Natural killer cell (primary cell): Measurements from ENCODE around the gene GID8. TPM values are rescaled to one million over a fixed set of nuclear protein-coding genes. Genes with fewer than 3 reads are reported as not detected.

Experiments
- ATAC-seq, 3 donors: fragments of 150-1000 bp in 2 of 3; fragments of 200-7000 bp in 1 of 3; cut with Tn5 transposase; 1 replicate in 1 of 3; 2 replicates in 2 of 3; pipeline ENCODE4 v1.10.0; 2021; ENCODE audit warnings: mild to moderate bottlenecking in 2 of 3, moderate library complexity in 2 of 3
- DNase-seq, 2 donors: peaks; one replicate each; pipeline versions ENCODE4 v3.0.0 to v3.0.0-alpha.2; 2013 to 2021; ENCODE audit warnings: mixed read lengths in 1 of 2
- H3K27ac ChIP-seq: one replicate; pipeline ENCODE4 v1.5.1; 2013; ENCODE audit warnings: mild to moderate bottlenecking, low read length
- H3K27me3 ChIP-seq: one replicate; pipeline ENCODE4 v1.6.1; 2013; ENCODE audit warnings: low read length; ENCODE audit not compliant: control insufficient read depth, insufficient read depth
- H3K36me3 ChIP-seq: one replicate; pipeline ENCODE4 v1.6.1; 2013; ENCODE audit warnings: low read length; ENCODE audit not compliant: control insufficient read depth, insufficient read depth
- H3K4me1 ChIP-seq: one replicate; pipeline ENCODE4 v1.6.1; 2013; ENCODE audit warnings: low read length; ENCODE audit not compliant: control insufficient read depth, insufficient read depth
- H3K4me3 ChIP-seq: one replicate; pipeline ENCODE4 v1.5.1; 2013; ENCODE audit warnings: low read length
- H3K9me3 ChIP-seq: one replicate; pipeline ENCODE4 v1.6.1; 2013; ENCODE audit warnings: low read length; ENCODE audit not compliant: control insufficient read depth, insufficient read depth
- H3K27ac Mint-ChIP-seq, 2 donors: one replicate each; pipeline ENCODE4 v1.8.0; 2022; ENCODE audit warnings: mild to moderate bottlenecking in 2 of 2, mixed read lengths in 2 of 2, moderate library complexity in 1 of 2
- H3K27me3 Mint-ChIP-seq, 2 donors: one replicate each; pipeline ENCODE4 v1.8.0; 2022; ENCODE audit warnings: low read depth in 2 of 2, mixed read lengths in 2 of 2
- H3K36me3 Mint-ChIP-seq: one replicate; pipeline ENCODE4 v1.8.0; 2022; ENCODE audit warnings: mixed read lengths
- H3K4me1 Mint-ChIP-seq, 2 donors: one replicate each; pipeline ENCODE4 v1.8.0; 2022; ENCODE audit warnings: mixed read lengths in 2 of 2
- H3K4me3 Mint-ChIP-seq: one replicate; pipeline ENCODE4 v1.8.0; 2022; ENCODE audit warnings: mild to moderate bottlenecking, moderate library complexity, mixed read lengths
- H3K9me3 Mint-ChIP-seq, 2 donors: one replicate each; pipeline ENCODE4 v1.8.0; 2022; ENCODE audit warnings: mixed read lengths in 2 of 2
- WGBS: methylation state at CpG from one replicate; pipeline ENCODE4 v1.1.7; 2013; ENCODE audit warnings: missing lambda C conversion rate; ENCODE audit not compliant: insufficient coverage; 5-methylcytosine and 5-hydroxymethylcytosine counted together
- intact Hi-C: fragments of 100-400 bp; cut with micrococcal nuclease; formaldehyde crosslinking; loops from one replicate; pipeline ENCODE4 v1.14.2; 2022
- total RNA-seq, 4 donors: library from RNA; stranded (reverse); fragments of 120-200 nt in 1 of 4; gene quantifications; one replicate each; pipeline versions ENCODE4 v1.2.3 to v1.2.4, GENCODE V29; 2013 to 2022
- TF ChIP-seq, protein P1 (sequence below): fragments of 200-600 bp; IDR thresholded peaks from one replicate; pipeline ENCODE4 v1.8.0; 2022; ENCODE audit warnings: antibody characterized with exemption

The GID8 gene
- total RNA-seq, 3 donors from 2014 or later (not counting 1 experiment from before 2014, with no cell fraction given), result 45.1 to 60.1 (median 53.1) TPM

DNA sequence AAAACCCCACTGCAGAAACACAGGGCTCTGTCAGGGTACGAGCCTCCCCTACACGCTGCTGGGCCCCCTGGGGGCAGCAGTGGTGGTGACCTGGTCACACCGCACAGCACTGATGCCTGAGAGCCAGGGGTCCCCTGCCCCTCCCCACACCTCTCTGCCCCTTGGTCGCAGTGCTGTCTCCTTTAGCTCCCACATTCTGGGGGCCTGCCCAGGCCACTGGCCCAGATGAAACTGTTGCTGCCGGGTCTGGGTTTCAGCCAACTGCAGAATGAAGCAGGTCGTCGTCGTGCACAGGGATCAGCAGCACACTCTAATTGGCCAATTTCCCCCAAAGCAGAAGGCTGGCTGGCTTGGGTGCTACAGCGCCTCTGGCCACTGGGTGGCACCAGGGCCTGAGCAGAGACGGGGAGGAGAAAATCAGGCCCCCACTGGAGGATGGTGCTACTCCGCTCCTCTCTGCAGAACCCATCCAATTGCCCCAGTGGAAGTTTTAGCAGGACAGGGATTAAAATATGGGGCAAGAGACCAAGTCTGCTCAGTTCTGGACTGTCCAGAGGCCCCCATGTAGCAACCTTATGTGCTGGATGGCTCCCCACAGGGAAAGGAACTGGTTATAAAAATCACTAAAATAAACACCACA lies 37.8 kb upstream of the GID8 start:
- Histone ChIP-seq H3K4me1 (peaks cover 13% of the 10 kb centered on the region), H3K9me3 (no peaks in the 10 kb centered on the region), H3K27me3 (no peaks in the 10 kb centered on the region), H3K4me3 (no peak overlapping the region), H3K36me3 (peaks cover 44% of the 10 kb centered on the region), H3K27ac (peak overlapping the region; percentile 12)
- intact Hi-C loops, result loop anchor here (1.0 to 2.0 kb wide), 3 partner anchors 27 to 109 kb away; partner anchors contain the start of gene DIDO1
- TF ChIP-seq, protein P1, sequence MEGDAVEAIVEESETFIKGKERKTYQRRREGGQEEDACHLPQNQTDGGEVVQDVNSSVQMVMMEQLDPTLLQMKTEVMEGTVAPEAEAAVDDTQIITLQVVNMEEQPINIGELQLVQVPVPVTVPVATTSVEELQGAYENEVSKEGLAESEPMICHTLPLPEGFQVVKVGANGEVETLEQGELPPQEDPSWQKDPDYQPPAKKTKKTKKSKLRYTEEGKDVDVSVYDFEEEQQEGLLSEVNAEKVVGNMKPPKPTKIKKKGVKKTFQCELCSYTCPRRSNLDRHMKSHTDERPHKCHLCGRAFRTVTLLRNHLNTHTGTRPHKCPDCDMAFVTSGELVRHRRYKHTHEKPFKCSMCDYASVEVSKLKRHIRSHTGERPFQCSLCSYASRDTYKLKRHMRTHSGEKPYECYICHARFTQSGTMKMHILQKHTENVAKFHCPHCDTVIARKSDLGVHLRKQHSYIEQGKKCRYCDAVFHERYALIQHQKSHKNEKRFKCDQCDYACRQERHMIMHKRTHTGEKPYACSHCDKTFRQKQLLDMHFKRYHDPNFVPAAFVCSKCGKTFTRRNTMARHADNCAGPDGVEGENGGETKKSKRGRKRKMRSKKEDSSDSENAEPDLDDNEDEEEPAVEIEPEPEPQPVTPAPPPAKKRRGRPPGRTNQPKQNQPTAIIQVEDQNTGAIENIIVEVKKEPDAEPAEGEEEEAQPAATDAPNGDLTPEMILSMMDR, result peak; percentile 96
- Mint-ChIP-seq H3K4me3 (peak overlapping the region; percentile 31), H3K27me3 (no peaks in the 10 kb centered on the region), H3K36me3 (peaks cover 12% of the 10 kb centered on the region), H3K9me3 (no peaks in the 10 kb centered on the region), H3K27ac (peak overlapping the region; percentile 57 to 77), H3K4me1 (peaks cover 26 to 29% of the 10 kb centered on the region in 2 donors)
- 7% methylated on average over 11 of the region's 11 CpGs for WGBS
- ATAC-seq (peak; percentile 92 to 98 (median 96)), DNase-seq (peak; percentile 69 to 88)

GRCh38 chr20:62900692-62901584 lies 37.0 kb upstream of the GID8 start:
- H3K27ac ChIP-seq, result peak overlapping the region; percentile 12
- WGBS, result 71% methylated on average over 20 of the region's 20 CpGs
- Mint-ChIP-seq H3K27ac (peak overlapping the region; percentile 57 to 77), H3K36me3 (peaks cover 16% of the 10 kb centered on the region), H3K9me3 (no peaks in the 10 kb centered on the region), H3K4me3 (peak overlapping the region; percentile 13), H3K4me1 (peaks cover 23 to 32% of the 10 kb centered on the region in 2 donors), H3K27me3 (no peaks in the 10 kb centered on the region)
- no peaks in the 10 kb centered on the region for H3K27me3 ChIP-seq
- DNase-seq (peak in 1 of 2 donors; percentile 70), ATAC-seq (peak in 1 of 3 donors; percentile 4)
- intact Hi-C loops, result loop anchor here (1.0 to 2.0 kb wide), 3 partner anchors 26 to 108 kb away; partner anchors contain the start of gene DIDO1
- H3K9me3 ChIP-seq, result no peaks in the 10 kb centered on the region
- peaks cover 13% of the 10 kb centered on the region for H3K4me1 ChIP-seq
- no peak overlapping the region for H3K4me3 ChIP-seq
- peaks cover 44% of the 10 kb centered on the region for H3K36me3 ChIP-seq
- TF ChIP-seq, protein P1, result no peak

DNA sequence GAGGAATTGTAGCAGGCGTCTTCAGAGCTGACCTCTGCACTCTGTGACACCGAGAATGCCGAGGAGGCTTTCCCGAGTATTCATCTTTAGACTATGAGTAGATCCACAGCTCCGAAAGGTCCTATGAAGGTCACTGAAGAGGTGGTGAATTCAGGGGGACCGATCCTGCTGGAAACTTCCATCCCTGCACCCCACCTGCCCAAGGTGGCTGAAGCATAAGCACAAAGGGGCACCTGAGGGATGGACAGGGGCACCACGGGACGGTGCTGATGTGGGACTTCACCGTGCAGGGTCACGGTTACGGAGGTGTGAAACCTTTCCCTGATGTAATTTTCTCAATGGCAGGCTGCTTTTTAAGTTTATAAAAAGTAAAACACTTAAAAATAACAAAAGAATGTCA lies 36.1 kb upstream of the GID8 start:
- intact Hi-C loops, result loop anchor here (2.0 kb wide), 2 partner anchors 25 to 71 kb away; partner anchors contain the start of gene DIDO1
- no peaks in the 10 kb centered on the region for H3K9me3 ChIP-seq
- no peak for ATAC-seq
- 95% methylated on average over 11 of the region's 11 CpGs for WGBS
- H3K27ac Mint-ChIP-seq, result peak overlapping the region; percentile 29 to 31
- no peaks in the 10 kb centered on the region for H3K27me3 Mint-ChIP-seq
- H3K36me3 Mint-ChIP-seq, result peaks cover 16% of the 10 kb centered on the region
- H3K36me3 ChIP-seq, result peaks cover 52% of the 10 kb centered on the region
- H3K9me3 Mint-ChIP-seq, result no peaks in the 10 kb centered on the region
- no peak for DNase-seq
- H3K27ac ChIP-seq, result no peak overlapping the region
- H3K4me3 Mint-ChIP-seq, result no peak overlapping the region
- peaks cover 23 to 32% of the 10 kb centered on the region in 2 donors for H3K4me1 Mint-ChIP-seq
- TF ChIP-seq, protein P1, result no peak
- H3K27me3 ChIP-seq, result no peaks in the 10 kb centered on the region
- no peak overlapping the region for H3K4me3 ChIP-seq
- H3K4me1 ChIP-seq, result peaks cover 13% of the 10 kb centered on the region
